ENCODE results near the gene ZDHHC20.

GRCh38 chr13:21405309-21405708, 53.8 kb downstream of the ZDHHC20 start:
- no peak for TF ChIP-seq CTCF (IDR thresholded peaks at IDR 0.05)
- TF ChIP-seq POLR2A (IDR thresholded peaks at IDR 0.05), result no peak

Data from thyroid gland (tissue), 4 donors.